ENCODE results near the gene TGM2.

DNA sequence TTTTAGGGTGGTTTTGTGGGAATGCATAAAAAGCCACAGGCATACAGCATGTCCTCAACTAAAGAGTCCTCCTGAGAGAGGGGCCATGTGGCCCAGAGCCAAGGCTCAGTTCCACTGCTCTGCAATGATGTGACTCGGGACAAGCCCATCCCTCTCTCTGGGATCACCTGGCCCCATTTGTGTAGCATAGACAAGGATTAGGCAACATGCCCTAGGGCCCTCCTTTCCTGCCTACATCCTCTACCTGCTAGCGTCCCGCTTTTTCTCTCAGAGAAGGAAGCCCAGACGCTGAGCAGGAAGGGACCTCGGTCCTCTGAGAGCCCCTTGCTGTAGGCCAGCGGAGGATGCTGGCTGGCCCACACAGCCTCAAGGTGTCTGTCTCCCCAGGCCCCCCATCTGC is 8.8 kb downstream of the TGM2 start:
- TF ChIP-seq, protein P1, sequence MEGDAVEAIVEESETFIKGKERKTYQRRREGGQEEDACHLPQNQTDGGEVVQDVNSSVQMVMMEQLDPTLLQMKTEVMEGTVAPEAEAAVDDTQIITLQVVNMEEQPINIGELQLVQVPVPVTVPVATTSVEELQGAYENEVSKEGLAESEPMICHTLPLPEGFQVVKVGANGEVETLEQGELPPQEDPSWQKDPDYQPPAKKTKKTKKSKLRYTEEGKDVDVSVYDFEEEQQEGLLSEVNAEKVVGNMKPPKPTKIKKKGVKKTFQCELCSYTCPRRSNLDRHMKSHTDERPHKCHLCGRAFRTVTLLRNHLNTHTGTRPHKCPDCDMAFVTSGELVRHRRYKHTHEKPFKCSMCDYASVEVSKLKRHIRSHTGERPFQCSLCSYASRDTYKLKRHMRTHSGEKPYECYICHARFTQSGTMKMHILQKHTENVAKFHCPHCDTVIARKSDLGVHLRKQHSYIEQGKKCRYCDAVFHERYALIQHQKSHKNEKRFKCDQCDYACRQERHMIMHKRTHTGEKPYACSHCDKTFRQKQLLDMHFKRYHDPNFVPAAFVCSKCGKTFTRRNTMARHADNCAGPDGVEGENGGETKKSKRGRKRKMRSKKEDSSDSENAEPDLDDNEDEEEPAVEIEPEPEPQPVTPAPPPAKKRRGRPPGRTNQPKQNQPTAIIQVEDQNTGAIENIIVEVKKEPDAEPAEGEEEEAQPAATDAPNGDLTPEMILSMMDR (IDR thresholded peaks at IDR 0.05), result no peak
- TF ChIP-seq POLR2A (IDR thresholded peaks at IDR 0.05), result no peak
